Epithelial cell of proximal tubule (primary cell): ENCODE data around the gene ZNF101. TPM values are rescaled to one million over a fixed set of nuclear protein-coding genes. Genes with fewer than 3 reads are reported as not detected.
"Not testable (repeated sequence)": the region's sequence is repeated elsewhere in the genome, so short reads cannot be mapped to it uniquely, and the experiment has no call there.

ENCODE experiments used
- DNase-seq: peaks from one replicate; pipeline ENCODE4 v3.0.0-alpha.2; 2011; ENCODE audit warnings: low read depth
- H3K4me3 ChIP-seq: 2 replicates; pipeline ENCODE4 v1.5.1; 2011; ENCODE audit warnings: low read depth, mild to moderate bottlenecking, low read length
- CTCF ChIP-seq: conservative IDR thresholded peaks from 2 replicates; pipeline ENCODE4 v1.5.1; 2012; ENCODE audit warnings: low read depth, mild to moderate bottlenecking, low read length
- total RNA-seq: library from RNA; depleted of rRNA; stranded (reverse); fragments of >200 nt; gene quantifications from 2 replicates; pipeline ENCODE4 v1.2.3, GENCODE V29; 2015

The ZNF101 gene
- total RNA-seq, 1 donor from 2014 or later = 7.6 TPM

- no peak overlapping the region for H3K4me3 ChIP-seq
- TF ChIP-seq CTCF = no peak
- no peak for DNase-seq
Measured at GRCh38 chr19:19674315-19674714, 5.7 kb downstream of the ZNF101 start.

DNA sequence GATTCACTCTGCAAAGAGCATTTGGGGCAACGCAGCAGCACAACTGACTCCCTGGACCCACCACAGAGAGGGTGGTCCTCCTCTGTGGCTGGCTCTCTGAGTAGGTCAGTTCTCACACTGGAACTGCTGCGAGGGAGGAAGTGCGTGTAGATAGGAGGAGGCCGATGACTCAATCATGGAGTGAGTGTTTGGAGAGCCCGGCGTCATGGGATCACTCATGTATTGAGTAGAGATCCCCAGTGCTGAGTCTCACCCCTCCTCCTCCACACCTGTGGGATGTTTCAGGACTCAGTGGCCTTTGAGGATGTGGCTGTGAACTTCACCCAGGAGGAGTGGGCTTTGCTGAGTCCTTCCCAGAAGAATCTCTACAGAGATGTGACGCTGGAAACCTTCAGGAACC lies 8.9 kb downstream of the ZNF101 start:
- H3K4me3 ChIP-seq = no peak overlapping the region
- no peak for TF ChIP-seq CTCF

GRCh38 chr19:19679176-19680073 lies 10.8 kb downstream of the ZNF101 start:
- no peak overlapping the region for H3K4me3 ChIP-seq
- no peak for DNase-seq
- no peak for TF ChIP-seq CTCF

More for the DNA sequence above, 8.9 kb downstream of the ZNF101 start:
- DNase-seq = no peak

GRCh38 chr19:19686119-19686518 lies 17.5 kb downstream of the ZNF101 start:
- H3K4me3 ChIP-seq, DNase-seq: not testable (repeated sequence)

DNA sequence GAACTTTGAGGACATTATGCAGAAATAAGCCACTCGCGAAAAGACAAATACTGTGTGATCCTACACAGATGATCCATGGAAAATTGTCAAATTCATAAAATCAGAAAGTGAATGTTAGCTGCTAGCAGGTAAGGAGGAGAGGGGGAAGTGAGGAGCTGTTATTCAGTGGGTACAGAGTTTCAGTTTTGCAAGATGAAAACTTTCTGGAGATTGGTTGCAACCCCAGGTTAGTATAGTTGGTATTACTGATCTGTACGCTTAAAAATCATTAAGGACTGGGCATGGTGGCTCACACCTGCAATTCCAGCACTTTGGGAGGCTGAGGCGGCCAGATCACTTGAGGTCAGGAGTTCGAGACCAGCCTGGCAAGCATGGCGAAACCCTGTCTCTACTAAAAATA lies 17.9 kb downstream of the ZNF101 start:
- no peak for TF ChIP-seq CTCF

DNA sequence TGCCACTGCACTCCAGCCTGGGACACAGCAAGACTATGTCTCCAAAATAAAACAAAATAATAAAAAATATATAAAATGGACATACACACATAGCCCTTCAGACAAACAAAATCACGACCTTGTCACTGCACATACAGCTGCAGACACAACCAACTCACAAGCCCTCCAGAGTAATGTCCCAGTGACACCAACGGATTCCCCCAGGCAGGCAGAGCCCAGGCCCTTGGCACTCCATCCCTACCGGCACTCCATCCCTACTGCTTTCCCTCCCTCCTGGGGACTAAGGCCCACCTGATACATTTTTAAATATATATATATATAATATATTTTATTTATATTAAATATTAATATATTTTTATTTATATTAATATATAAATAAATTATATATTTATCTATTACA lies 18.5 kb downstream of the ZNF101 start:
- no peak overlapping the region for H3K4me3 ChIP-seq
- no peak for TF ChIP-seq CTCF
- no peak for DNase-seq

More for the DNA sequence above, 17.9 kb downstream of the ZNF101 start:
- no peak overlapping the region for H3K4me3 ChIP-seq
- DNase-seq = no peak

- DNase-seq, H3K4me3 ChIP-seq: not testable (repeated sequence)
Measured at GRCh38 chr19:19689023-19689422, 20.4 kb downstream of the ZNF101 start.

DNA sequence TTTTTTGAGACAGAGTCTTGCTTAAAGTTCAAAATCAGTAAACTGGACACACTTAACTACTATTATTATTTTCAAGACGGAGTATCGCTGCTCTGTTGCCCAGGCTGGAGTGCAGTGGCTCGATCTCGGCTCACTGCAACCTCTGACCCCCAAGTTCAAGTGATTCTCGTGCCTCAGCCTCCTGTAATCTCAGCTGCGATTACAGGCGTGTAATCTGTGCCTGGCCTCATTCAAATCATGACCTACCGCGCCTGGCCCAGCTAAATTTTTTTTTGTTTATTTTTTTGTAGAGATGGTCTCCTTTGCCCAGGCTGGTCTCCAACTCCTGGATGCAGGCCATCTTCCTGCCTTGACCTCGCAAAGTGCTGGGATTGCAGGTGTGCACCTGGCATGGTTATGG lies 23.0 kb downstream of the ZNF101 start:
- no peak overlapping the region for H3K4me3 ChIP-seq
- DNase-seq = no peak
- no peak for TF ChIP-seq CTCF
